K562 (cell line): ENCODE measurements around the gene FITM2. TPM values are rescaled to one million over a fixed set of nuclear protein-coding genes. Genes with fewer than 3 reads are reported as not detected.

Experiments used
- ARID2 ChIP-seq: fragments of 450-650 bp; IDR thresholded peaks from 2 replicates; pipeline ENCODE4 v1.6.1; 2017; ENCODE audit warnings: antibody characterized with exemption, mild to moderate bottlenecking
- DEAF1 ChIP-seq: fragments of 450-650 bp; formaldehyde crosslinking; IDR thresholded peaks from 2 replicates; pipeline ENCODE4 v1.4.0; 2020; ENCODE audit warnings: mild to moderate bottlenecking, moderate library complexity
- ESRRB ChIP-seq: fragments of 250-450 bp; sonication (Bioruptor Pico); IDR thresholded peaks from 2 replicates; pipeline ENCODE4 v1.5.0; 2020; ENCODE audit warnings: mild to moderate bottlenecking, moderate library complexity, borderline replicate concordance
- GATA2 ChIP-seq: sonication (generic); formaldehyde crosslinking; IDR thresholded peaks from 2 replicates; pipeline ENCODE4 v1.4.0; 2020; ENCODE audit warnings: mild to moderate bottlenecking, missing genetic modification reagents
- RBFOX2 ChIP-seq: fragments of 200-400 bp; formaldehyde crosslinking; IDR thresholded peaks from 2 replicates; pipeline ENCODE4 v1.6.1; 2017; ENCODE audit warnings: low read depth, mild to moderate bottlenecking, low read length, moderate library complexity
- RBM14 ChIP-seq: fragments of 200-400 bp; formaldehyde crosslinking; IDR thresholded peaks from 2 replicates; pipeline ENCODE4 v1.6.1; 2018; ENCODE audit warnings: low read depth, mild to moderate bottlenecking, low read length, moderate library complexity, borderline replicate concordance; ENCODE audit not compliant: insufficient read depth
- SMC3 ChIP-seq: conservative IDR thresholded peaks from 2 replicates; pipeline ENCODE4 v1.6.1; 2011; ENCODE audit warnings: low read depth, low read length, improper control_type of control experiment; ENCODE audit not compliant: insufficient read depth
- SNAPC5 ChIP-seq: fragments of 250-450 bp; sonication (Bioruptor Pico); IDR thresholded peaks from 2 replicates; pipeline ENCODE4 v1.8.0; 2021; ENCODE audit warnings: moderate library complexity, mild to moderate bottlenecking, inconsistent platforms
- TFAM ChIP-seq: fragments of 250-450 bp; sonication (Bioruptor Pico); conservative IDR thresholded peaks from 2 replicates; pipeline ENCODE4 v1.5.0; 2021; ENCODE audit warnings: mild to moderate bottlenecking, moderate library complexity
- VEZF1 ChIP-seq: fragments of 200-800 bp; sonication (Bioruptor generic); IDR thresholded peaks from 2 replicates; pipeline ENCODE4 v1.6.1; 2017; ENCODE audit warnings: missing genetic modification characterization, missing compliant biosample characterization
- ZFP91 ChIP-seq: sonication (generic); formaldehyde crosslinking; IDR thresholded peaks from 2 replicates; pipeline ENCODE4 v1.8.0; 2022; ENCODE audit warnings: mild to moderate bottlenecking, missing genetic modification reagents
- ZNF134 ChIP-seq: fragments of 250-450 bp; sonication (Bioruptor Pico); conservative IDR thresholded peaks from 2 replicates; pipeline ENCODE4 v1.4.0; 2020
- ZNF175 ChIP-seq: fragments of 200-800 bp; sonication (Bioruptor generic); IDR thresholded peaks from 2 replicates; pipeline ENCODE4 v1.6.1; 2016; ENCODE audit warnings: low read depth, mild to moderate bottlenecking, missing genetic modification characterization, missing compliant biosample characterization
- ZNF280B ChIP-seq: fragments of 250-450 bp; sonication (Bioruptor Pico); IDR thresholded peaks from 2 replicates; pipeline ENCODE4 v1.5.1; 2021; ENCODE audit warnings: mild to moderate bottlenecking
- ZNF431 ChIP-seq: sonication (generic); formaldehyde crosslinking; IDR thresholded peaks from 2 replicates; pipeline ENCODE4 v1.8.0; 2022; ENCODE audit warnings: mild to moderate bottlenecking, missing genetic modification reagents
- ZNF512 ChIP-seq: IDR thresholded peaks from 2 replicates; pipeline ENCODE4 v1.6.1; 2016; ENCODE audit warnings: missing genetic modification characterization, missing compliant biosample characterization
- polyA plus RNA-seq, 8 experiments: library from polyadenylated mRNA; depleted of rRNA in 4 of 8; stranded (reverse) in 5 of 8; unstranded in 3 of 8; fragments of >200 nt; fragmentation: Nextera tagmentation in 2 of 8; fragmentation: Illumina TruSeq in 1 of 8; extraction: Ambion mirVana in 2 of 8; extraction: Trizol in 1 of 8; gene quantifications; 2 replicates each; pipeline versions ENCODE4 v1.2.1 to v1.2.3, GENCODE V29; 2011 to 2014; ENCODE audit warnings: inconsistent platforms in 1 of 8, missing spikeins in 1 of 8
- total RNA-seq, 7 experiments: library from RNA; depleted of rRNA in 6 of 7; stranded (reverse); fragments of >200 nt in 6 of 7; fragmentation: Illumina TruSeq in 2 of 7; extraction: Trizol in 2 of 7; gene quantifications; 2 replicates each; pipeline versions ENCODE4 v1.2.1 to v1.2.3, GENCODE V29; 2011 to 2021; ENCODE audit warnings: low replicate concordance in 1 of 7

FITM2 gene
- total and polyA plus RNA-seq, 9 of the 15 experiments (the other 6 are each of a cell fraction or from before 2014, with no cell fraction given), result 0.64 to 2.8 (median 1.8) TPM

GRCh38 chr20:44310664-44311639 is at the start of gene FITM2 (continued):
- TF ChIP-seq SMC3, result peak; percentile 94
- no peak for TF ChIP-seq ZNF280B (CRISPR knock-in tag)
- no peak for TF ChIP-seq ESRRB (CRISPR knock-in tag)
- no peak for TF ChIP-seq ZFP91 (CRISPR knock-in tag)
- TF ChIP-seq ZNF431 (CRISPR knock-in tag), result no peak
- TF ChIP-seq ZNF134 (CRISPR knock-in tag), result no peak
- no peak for TF ChIP-seq ZNF512
- TF ChIP-seq ARID2, result peak; percentile 60; the same call in 1 of the 2 replicates
- no peak for TF ChIP-seq TFAM (CRISPR knock-in tag)
- peak; percentile 83 for TF ChIP-seq DEAF1 (CRISPR knock-in tag)
- TF ChIP-seq ZNF175 (CRISPR knock-in tag), result no peak
- no peak for TF ChIP-seq SNAPC5
- peak; percentile 73 for TF ChIP-seq RBFOX2
- TF ChIP-seq RBM14, result 0 out of 2 replicates have a peak, but pooled peaks have one; percentile 69
- no peak for TF ChIP-seq GATA2 (CRISPR knock-in tag)
- peak; percentile 75 for TF ChIP-seq VEZF1 (CRISPR knock-in tag)
